NB4 (cell line): Measurements from ENCODE around the gene RANGRF.

ENCODE experiments used
- POLR2A ChIP-seq: IDR thresholded peaks from 2 replicates; pipeline ENCODE4 v1.6.1; 2011; ENCODE audit warnings: mild to moderate bottlenecking; ENCODE audit not compliant: insufficient read length; ENCODE audit errors: extremely low read depth
- TF ChIP-seq, protein P1 (sequence below): IDR thresholded peaks from one replicate; pipeline ENCODE4 v1.5.1; 2012; ENCODE audit warnings: low read depth, low read length

DNA sequence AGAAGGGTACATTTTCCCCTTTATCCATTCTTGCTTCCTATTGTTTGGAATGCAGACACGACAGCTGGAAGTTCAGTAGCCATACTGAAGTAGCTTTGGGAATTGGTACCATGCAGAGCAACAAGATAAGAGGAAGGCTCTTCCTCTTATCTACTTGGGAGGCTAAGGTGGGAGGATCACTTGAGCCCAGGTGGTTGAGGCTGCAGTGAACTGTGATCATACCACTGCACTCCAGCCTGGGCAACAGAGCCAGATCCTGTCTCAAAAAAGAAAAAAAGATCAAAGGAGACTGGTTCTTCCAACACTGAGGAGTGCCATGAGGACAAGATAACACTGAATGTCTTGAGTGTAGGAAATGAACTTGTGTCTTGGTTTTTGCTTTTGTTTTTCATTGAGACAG, 16.0 kb upstream of the RANGRF start:
- TF ChIP-seq, protein P1, sequence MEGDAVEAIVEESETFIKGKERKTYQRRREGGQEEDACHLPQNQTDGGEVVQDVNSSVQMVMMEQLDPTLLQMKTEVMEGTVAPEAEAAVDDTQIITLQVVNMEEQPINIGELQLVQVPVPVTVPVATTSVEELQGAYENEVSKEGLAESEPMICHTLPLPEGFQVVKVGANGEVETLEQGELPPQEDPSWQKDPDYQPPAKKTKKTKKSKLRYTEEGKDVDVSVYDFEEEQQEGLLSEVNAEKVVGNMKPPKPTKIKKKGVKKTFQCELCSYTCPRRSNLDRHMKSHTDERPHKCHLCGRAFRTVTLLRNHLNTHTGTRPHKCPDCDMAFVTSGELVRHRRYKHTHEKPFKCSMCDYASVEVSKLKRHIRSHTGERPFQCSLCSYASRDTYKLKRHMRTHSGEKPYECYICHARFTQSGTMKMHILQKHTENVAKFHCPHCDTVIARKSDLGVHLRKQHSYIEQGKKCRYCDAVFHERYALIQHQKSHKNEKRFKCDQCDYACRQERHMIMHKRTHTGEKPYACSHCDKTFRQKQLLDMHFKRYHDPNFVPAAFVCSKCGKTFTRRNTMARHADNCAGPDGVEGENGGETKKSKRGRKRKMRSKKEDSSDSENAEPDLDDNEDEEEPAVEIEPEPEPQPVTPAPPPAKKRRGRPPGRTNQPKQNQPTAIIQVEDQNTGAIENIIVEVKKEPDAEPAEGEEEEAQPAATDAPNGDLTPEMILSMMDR = no peak
- no peak for TF ChIP-seq POLR2A
